Activated naive CD8-positive, alpha-beta T cell treated with anti-CD3 and anti-CD28 coated beads, Interleukin-2, amount 10 ng/mL, durations not matched to agents 7 days and 5 days (primary cell): ENCODE data around the gene LRIG1. TPM values are rescaled to one million over a fixed set of nuclear protein-coding genes. Genes with fewer than 3 reads are reported as not detected.
A peak's percentile ranks its signal among the peaks of the same experiment; 100 is the strongest.

Source experiments
- ATAC-seq: fragments of 150-1000 bp; cut with Tn5 transposase; one replicate; pipeline ENCODE4 v1.10.0; 2021; ENCODE audit warnings: low read depth, moderate library complexity
- POLR2A ChIA-PET: fragments of 350-600 bp; sonication (Branson Sonifier 250); formaldehyde crosslinking; loops from one replicate; lab custom pipeline; 2021; ENCODE audit warnings: antibody characterized with exemption; lab: Charles Lee
- DNase-seq: peaks from one replicate; pipeline ENCODE4 v3.0.0; 2021
- H3K27ac Mint-ChIP-seq: one replicate; pipeline ENCODE4 v1.8.0; 2022; ENCODE audit warnings: mild to moderate bottlenecking, mixed read lengths
- H3K27me3 Mint-ChIP-seq: one replicate; pipeline ENCODE4 v1.8.0; 2022; ENCODE audit warnings: mild to moderate bottlenecking, moderate library complexity, mixed read lengths
- H3K36me3 Mint-ChIP-seq: one replicate; pipeline ENCODE4 v1.8.0; 2021; ENCODE audit warnings: mild to moderate bottlenecking, mixed read lengths
- H3K4me1 Mint-ChIP-seq: one replicate; pipeline ENCODE4 v1.8.0; 2021; ENCODE audit warnings: mixed read lengths
- H3K4me3 Mint-ChIP-seq: one replicate; pipeline ENCODE4 v1.8.0; 2022; ENCODE audit warnings: mild to moderate bottlenecking, moderate library complexity, mixed read lengths
- H3K9me3 Mint-ChIP-seq: one replicate; pipeline ENCODE4 v1.8.0; 2021; ENCODE audit warnings: mixed read lengths
- total RNA-seq, 2 experiments: library from RNA; stranded (reverse); gene quantifications; one replicate each; pipeline ENCODE4 v1.2.3, GENCODE V29; 2021

LRIG1 gene
- total RNA-seq, 2 experiments from 2014 or later: 17.9 to 27.0 TPM

GRCh38 chr3:66489581-66489980, 11.2 kb downstream of the LRIG1 start:
- DNase-seq (no peak), ATAC-seq (peak; percentile 51)
- H3K27ac Mint-ChIP-seq: peak overlapping the region; percentile 87
- POLR2A ChIA-PET: interaction anchor here (1.3 to 2.8 kb wide), 3 partner anchors 9 to 269 kb away, joined by 3 to 10 read pairs (median 5); partner anchors contain the start of genes LRIG1 and SLC25A26
- peaks cover 52% of the 10 kb centered on the region for H3K4me1 Mint-ChIP-seq
- peaks cover 2% of the 10 kb centered on the region for H3K9me3 Mint-ChIP-seq
- H3K4me3 Mint-ChIP-seq: peak overlapping the region; percentile 67
- H3K36me3 Mint-ChIP-seq: peaks cover 9% of the 10 kb centered on the region
- peaks cover 4% of the 10 kb centered on the region for H3K27me3 Mint-ChIP-seq

DNA sequence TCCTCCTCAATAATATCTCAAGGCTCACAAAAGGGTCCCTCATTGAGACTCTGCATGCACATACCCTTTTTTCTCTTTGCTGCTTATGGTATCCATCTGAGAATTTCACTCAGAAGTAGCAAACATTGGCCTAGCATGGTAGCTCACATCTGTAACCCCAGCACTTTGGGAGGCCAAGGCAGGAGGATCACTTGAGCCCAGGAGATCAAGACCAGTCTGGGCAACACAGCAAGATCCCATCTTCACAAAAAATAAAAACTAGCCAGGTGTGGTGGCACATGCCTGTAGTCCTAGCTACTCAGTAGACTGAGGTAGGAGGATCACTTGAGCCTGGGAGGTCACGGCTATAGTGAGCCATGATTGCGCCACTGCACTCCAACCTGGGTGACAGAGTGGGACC, 11.7 kb downstream of the LRIG1 start:
- POLR2A ChIA-PET: interaction anchor here (1.3 to 2.8 kb wide), 2 partner anchors 8 to 11 kb away, joined by 3 to 10 read pairs; partner anchors contain the start of gene LRIG1
- ATAC-seq (no peak), DNase-seq (no peak)
- Mint-ChIP-seq H3K4me1 (peaks cover 53% of the 10 kb centered on the region), H3K36me3 (peaks cover 9% of the 10 kb centered on the region), H3K4me3 (peak overlapping the region; percentile 67), H3K27ac (peak overlapping the region; percentile 87), H3K9me3 (peaks cover 2% of the 10 kb centered on the region), H3K27me3 (peaks cover 3% of the 10 kb centered on the region)

GRCh38 chr3:66488492-66488891, 12.3 kb downstream of the LRIG1 start:
- POLR2A ChIA-PET: no interaction called here
- H3K4me3 Mint-ChIP-seq: no peak overlapping the region

GRCh38 chr3:66487465-66487864, 13.4 kb downstream of the LRIG1 start:
- ATAC-seq (no peak), DNase-seq (no peak)
- POLR2A ChIA-PET: no interaction called here
- Mint-ChIP-seq H3K27me3 (no peaks in the 10 kb centered on the region), H3K27ac (no peak overlapping the region), H3K4me1 (peaks cover 54% of the 10 kb centered on the region), H3K36me3 (peaks cover 8% of the 10 kb centered on the region), H3K9me3 (peaks cover 2% of the 10 kb centered on the region), H3K4me3 (no peak overlapping the region)

More at GRCh38 chr3:66488492-66488891, 12.3 kb downstream of the LRIG1 start:
- H3K36me3 Mint-ChIP-seq: peaks cover 7% of the 10 kb centered on the region
- no peak for ATAC-seq
- peaks cover 52% of the 10 kb centered on the region for H3K4me1 Mint-ChIP-seq
- no peaks in the 10 kb centered on the region for H3K27me3 Mint-ChIP-seq
- peak overlapping the region; percentile 87 for H3K27ac Mint-ChIP-seq
- no peak for DNase-seq
- peaks cover 2% of the 10 kb centered on the region for H3K9me3 Mint-ChIP-seq

GRCh38 chr3:66486646-66487045, 14.2 kb downstream of the LRIG1 start:
- peaks cover 7% of the 10 kb centered on the region for H3K36me3 Mint-ChIP-seq
- H3K9me3 Mint-ChIP-seq: peaks cover 2% of the 10 kb centered on the region
- no peaks in the 10 kb centered on the region for H3K27me3 Mint-ChIP-seq
- no peak for ATAC-seq
- no peak overlapping the region for H3K4me3 Mint-ChIP-seq
- no peak overlapping the region for H3K27ac Mint-ChIP-seq
- peaks cover 55% of the 10 kb centered on the region for H3K4me1 Mint-ChIP-seq
- POLR2A ChIA-PET: no interaction called here
- no peak for DNase-seq

- Mint-ChIP-seq H3K4me1 (peaks cover 59% of the 10 kb centered on the region), H3K27me3 (no peaks in the 10 kb centered on the region), H3K9me3 (peaks cover 2% of the 10 kb centered on the region), H3K27ac (no peak overlapping the region), H3K36me3 (peaks cover 7% of the 10 kb centered on the region), H3K4me3 (no peak overlapping the region)
- DNase-seq (no peak), ATAC-seq (no peak)
- POLR2A ChIA-PET: no interaction called here
These were observed 14.6 kb downstream of the LRIG1 start for GRCh38 chr3:66486202-66486601.

DNA sequence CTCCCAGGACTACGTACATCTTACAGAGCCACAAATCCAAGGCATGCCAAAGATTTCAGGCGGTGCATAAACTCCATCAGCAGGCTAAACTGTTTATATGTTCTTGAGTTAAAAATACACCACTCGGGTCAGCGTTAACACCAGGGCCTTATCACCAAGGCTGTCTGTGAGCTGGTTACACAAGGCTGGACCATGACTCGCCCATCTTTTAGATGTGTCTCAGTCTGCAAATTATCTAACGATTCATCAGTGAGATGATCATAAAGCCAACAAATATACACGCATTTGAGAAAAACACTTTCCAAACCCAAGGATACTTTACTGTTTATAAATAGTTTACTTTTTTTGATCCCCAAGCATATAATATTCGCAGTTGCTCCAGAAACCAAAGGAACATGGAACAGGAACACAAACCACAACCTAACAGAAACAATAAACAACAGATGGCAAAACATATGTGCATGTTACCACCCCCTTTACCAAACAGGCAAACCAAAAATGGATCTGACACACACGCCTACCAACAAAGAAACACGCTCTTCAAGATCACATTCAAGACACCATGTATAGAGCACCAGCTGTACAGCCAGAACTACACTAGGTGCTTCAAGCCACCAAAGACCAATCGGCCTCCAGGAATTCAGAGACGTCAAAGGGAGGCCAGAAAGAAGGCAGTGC, 15.4 kb downstream of the LRIG1 start:
- Mint-ChIP-seq H3K27ac (no peak overlapping the region), H3K9me3 (peaks cover 2% of the 10 kb centered on the region), H3K36me3 (peaks cover 9% of the 10 kb centered on the region), H3K27me3 (no peaks in the 10 kb centered on the region), H3K4me3 (no peak overlapping the region), H3K4me1 (peaks cover 62% of the 10 kb centered on the region)
- ATAC-seq (no peak), DNase-seq (no peak)
- POLR2A ChIA-PET: no interaction called here

DNA sequence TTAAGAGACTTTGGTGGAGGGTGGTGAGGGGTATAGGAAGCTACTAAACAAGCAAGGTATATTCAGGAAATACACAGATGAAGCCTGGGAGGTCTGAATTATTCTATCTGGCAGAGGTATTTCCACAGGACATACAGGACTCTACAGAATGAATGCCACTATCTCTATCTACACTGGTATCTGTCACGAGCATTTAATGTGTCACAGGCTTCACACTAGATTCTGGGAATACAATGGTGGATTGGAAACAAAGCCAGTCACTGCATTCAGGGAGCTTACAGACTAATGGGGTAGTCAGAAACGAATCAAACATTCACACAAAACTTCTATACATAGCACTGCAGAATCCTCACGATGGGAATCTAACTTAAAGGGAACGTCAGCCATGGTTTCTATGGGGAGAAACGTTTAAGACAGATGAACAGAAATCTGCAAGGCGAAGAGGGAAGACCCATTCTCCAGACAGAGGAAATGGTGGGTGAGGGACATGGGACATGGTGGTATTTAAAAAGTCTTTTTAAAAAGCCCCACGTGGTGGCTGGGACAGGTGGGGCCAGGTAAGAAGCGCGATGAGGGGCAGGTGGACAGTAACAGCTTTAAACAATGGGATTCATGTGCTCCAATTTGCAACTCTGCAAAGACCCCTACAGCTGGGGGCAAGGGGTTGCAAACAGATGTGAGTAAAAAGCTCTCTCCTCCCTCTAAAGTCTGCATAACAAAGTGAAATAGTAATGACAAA, 16.5 kb downstream of the LRIG1 start:
- POLR2A ChIA-PET: interaction anchor here (1.9 kb wide), 1 partner anchor 10 kb away, joined by 5 read pairs; no protein-coding TSS in a partner anchor
- peaks cover 13% of the 10 kb centered on the region for H3K36me3 Mint-ChIP-seq

GRCh38 chr3:66483409-66483906, 17.4 kb downstream of the LRIG1 start:
- POLR2A ChIA-PET: interaction anchor here (1.9 kb wide), 1 partner anchor 11 kb away, joined by 5 read pairs; no protein-coding TSS in a partner anchor
- H3K27ac Mint-ChIP-seq: peak overlapping the region; percentile 40
- H3K9me3 Mint-ChIP-seq: peaks cover 2% of the 10 kb centered on the region
- H3K36me3 Mint-ChIP-seq: peaks cover 14% of the 10 kb centered on the region
- peak; percentile 27 for ATAC-seq
- no peaks in the 10 kb centered on the region for H3K27me3 Mint-ChIP-seq
- H3K4me3 Mint-ChIP-seq: peak overlapping the region; percentile 33
- DNase-seq: no peak
- peaks cover 54% of the 10 kb centered on the region for H3K4me1 Mint-ChIP-seq

More for the DNA sequence above, 16.5 kb downstream of the LRIG1 start:
- ATAC-seq (no peak), DNase-seq (no peak)
- Mint-ChIP-seq H3K27me3 (no peaks in the 10 kb centered on the region), H3K9me3 (peaks cover 2% of the 10 kb centered on the region), H3K27ac (peak overlapping the region; percentile 3), H3K4me1 (peaks cover 58% of the 10 kb centered on the region), H3K4me3 (no peak overlapping the region)

GRCh38 chr3:66483006-66483405, 17.8 kb downstream of the LRIG1 start:
- H3K36me3 Mint-ChIP-seq: peaks cover 14% of the 10 kb centered on the region
- H3K27me3 Mint-ChIP-seq: no peaks in the 10 kb centered on the region
- no peak for ATAC-seq
- H3K4me3 Mint-ChIP-seq: peak overlapping the region; percentile 33
- POLR2A ChIA-PET: interaction anchor here (1.9 kb wide), 1 partner anchor 11 kb away, joined by 5 read pairs; no protein-coding TSS in a partner anchor
- peaks cover 2% of the 10 kb centered on the region for H3K9me3 Mint-ChIP-seq
- H3K27ac Mint-ChIP-seq: peak overlapping the region; percentile 40
- peaks cover 53% of the 10 kb centered on the region for H3K4me1 Mint-ChIP-seq
- no peak for DNase-seq

- ATAC-seq: no peak
These were observed 18.8 kb downstream of the LRIG1 start for GRCh38 chr3:66482018-66482404.

DNA sequence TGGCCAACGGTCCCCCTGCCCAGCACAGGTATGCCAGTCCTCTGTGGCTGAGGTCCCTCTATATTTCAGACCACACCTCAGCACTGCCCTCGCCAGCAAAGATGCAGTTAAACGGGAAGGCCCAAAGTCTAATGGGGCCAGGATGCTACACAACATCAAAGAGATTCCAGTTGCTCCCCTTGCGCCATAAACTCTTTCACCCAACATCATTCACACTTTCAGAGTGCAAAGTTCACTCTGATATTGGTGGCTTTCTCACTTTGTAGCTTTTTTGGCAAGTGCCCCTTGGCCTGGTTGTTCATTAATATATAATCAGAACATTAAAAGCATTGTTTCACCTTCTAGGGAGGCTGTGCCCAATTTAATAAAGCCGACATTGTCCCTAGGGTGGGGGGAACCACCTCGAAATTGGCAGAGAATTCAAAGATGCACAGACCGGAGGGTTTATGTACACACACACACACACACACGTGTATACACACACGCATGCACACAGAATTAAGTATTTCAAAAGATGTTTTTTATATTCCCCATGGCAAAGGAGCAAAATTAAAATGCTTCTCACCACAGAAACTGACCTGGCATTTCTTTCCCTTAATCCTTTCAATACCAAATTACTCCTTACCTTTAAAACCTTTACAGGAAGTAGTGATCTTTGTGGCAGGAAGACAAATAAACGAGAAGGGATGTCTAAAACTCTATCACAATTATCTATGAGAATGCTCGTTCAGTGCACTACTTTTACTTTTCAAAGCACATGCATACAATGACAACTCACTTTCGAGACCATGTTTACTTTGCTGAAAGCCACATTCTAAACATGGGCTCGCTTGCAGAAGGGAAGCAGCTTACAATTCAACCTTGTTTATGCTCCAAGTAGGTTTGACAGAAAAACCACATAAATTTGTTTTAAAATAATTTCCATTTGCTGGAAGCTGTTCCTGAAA, 19.5 kb downstream of the LRIG1 start:
- POLR2A ChIA-PET: interaction anchor here (0.6 to 1.3 kb wide), 3 partner anchors 8 to 28 kb away, joined by 3 read pairs; no protein-coding TSS in a partner anchor
- peak; percentile 31 for ATAC-seq

More at GRCh38 chr3:66482018-66482404, 18.8 kb downstream of the LRIG1 start:
- H3K27me3 Mint-ChIP-seq: no peaks in the 10 kb centered on the region
- H3K4me1 Mint-ChIP-seq: peaks cover 50% of the 10 kb centered on the region
- no peak for DNase-seq
- peaks cover 2% of the 10 kb centered on the region for H3K9me3 Mint-ChIP-seq
- peaks cover 15% of the 10 kb centered on the region for H3K36me3 Mint-ChIP-seq
- POLR2A ChIA-PET: interaction anchor here (1.3 kb wide), 1 partner anchor 15 kb away, joined by 3 read pairs; no protein-coding TSS in a partner anchor
- peak overlapping the region; percentile 78 for H3K27ac Mint-ChIP-seq
- H3K4me3 Mint-ChIP-seq: peak overlapping the region; percentile 74

More for the DNA sequence above, 19.5 kb downstream of the LRIG1 start:
- H3K27ac Mint-ChIP-seq: peak overlapping the region; percentile 78
- DNase-seq: no peak
- H3K4me1 Mint-ChIP-seq: peaks cover 49% of the 10 kb centered on the region
- peaks cover 2% of the 10 kb centered on the region for H3K9me3 Mint-ChIP-seq
- H3K36me3 Mint-ChIP-seq: peaks cover 15% of the 10 kb centered on the region
- H3K27me3 Mint-ChIP-seq: no peaks in the 10 kb centered on the region
- H3K4me3 Mint-ChIP-seq: peak overlapping the region; percentile 74
